ENCODE results near the gene NRIP1.

NRIP1 gene

DNA sequence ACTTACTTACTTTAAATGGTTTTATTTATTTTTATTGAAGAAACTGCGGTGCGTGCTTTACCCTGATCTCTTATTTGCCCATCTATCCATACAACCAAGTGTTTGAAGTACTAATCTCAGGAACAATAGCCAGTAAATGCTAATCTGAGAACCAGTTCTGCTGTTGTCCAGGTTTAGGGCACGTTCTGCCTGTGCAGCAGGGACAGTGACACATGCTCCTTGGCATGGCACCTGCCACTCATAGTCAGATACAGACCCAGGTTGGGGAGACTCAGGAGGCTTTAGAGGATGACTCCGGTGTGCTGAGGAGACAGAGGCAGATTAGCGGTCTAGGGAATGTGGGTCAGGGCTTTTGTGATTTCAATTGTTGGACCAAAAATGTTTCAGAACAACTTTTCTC is 83.6 kb downstream of the NRIP1 start:
- Histone ChIP-seq H3K4me1 (no peaks in the 10 kb centered on the region), H3K9me3 (no peaks in the 10 kb centered on the region), H3K36me3 (replicated peaks) (no peaks in the 10 kb centered on the region), H3K4me3 (no peak overlapping the region), H3K27me3 (ENCODE audit: low read depth) (no peaks in the 10 kb centered on the region)
- no peak for DNase-seq (ENCODE audit: low spot score in 2 of 2)
- in situ Hi-C loops (cut with MboI; ENCODE audit: low sequenced_read_pairs) = no loop called here

DNA sequence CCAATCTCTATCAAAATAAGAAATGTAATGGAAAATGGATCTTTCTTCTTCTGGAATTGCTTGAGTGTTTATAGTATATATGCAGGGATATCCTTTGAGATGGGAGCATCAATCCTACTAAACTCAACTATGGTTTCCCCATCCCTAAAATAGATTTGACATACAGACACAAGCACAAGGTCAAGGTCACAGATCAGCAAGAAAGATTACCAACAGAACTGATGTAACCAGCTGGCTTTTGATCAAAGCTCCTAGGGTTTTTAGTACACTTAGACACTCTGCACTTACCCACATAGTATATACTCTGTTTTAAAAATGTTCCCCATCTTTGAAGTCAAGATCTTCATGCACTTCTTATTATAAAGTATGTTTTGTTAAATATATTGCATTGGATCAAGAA is 85.5 kb downstream of the NRIP1 start:
- Histone ChIP-seq H3K36me3 (replicated peaks) (no peaks in the 10 kb centered on the region), H3K4me3 (no peak overlapping the region), H3K4me1 (no peaks in the 10 kb centered on the region), H3K27me3 (ENCODE audit: low read depth) (no peaks in the 10 kb centered on the region), H3K9me3 (no peaks in the 10 kb centered on the region)
- no peak for DNase-seq (ENCODE audit: low spot score in 2 of 2)
- in situ Hi-C loops (cut with MboI; ENCODE audit: low sequenced_read_pairs) = no loop called here

DNA sequence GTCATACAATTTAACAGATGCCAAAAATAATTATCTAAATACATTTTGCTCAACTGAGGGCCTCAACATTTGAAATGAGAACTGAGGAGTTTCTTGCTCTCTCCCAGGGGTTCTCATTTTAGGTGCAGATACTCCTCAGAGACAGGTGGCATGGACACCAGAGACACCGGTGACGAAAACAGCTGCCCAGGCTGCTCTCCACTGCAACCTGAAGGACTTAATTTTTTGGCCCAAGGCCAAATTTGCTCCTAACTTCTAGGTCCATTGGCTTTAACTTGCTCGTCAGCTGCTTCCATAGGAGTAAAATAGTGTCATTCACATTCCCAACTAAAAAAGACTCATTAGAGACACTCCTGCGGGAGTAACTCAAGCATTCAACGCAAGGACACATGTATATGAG is 87.0 kb downstream of the NRIP1 start:
- DNase-seq (ENCODE audit: low spot score in 2 of 2) = no peak
- no peaks in the 10 kb centered on the region for H3K9me3 ChIP-seq
- H3K36me3 ChIP-seq (replicated peaks) = no peaks in the 10 kb centered on the region
- no peak overlapping the region for H3K4me3 ChIP-seq
- in situ Hi-C loops (cut with MboI; ENCODE audit: low sequenced_read_pairs) = no loop called here
- H3K4me1 ChIP-seq = no peaks in the 10 kb centered on the region
- no peaks in the 10 kb centered on the region for H3K27me3 ChIP-seq (ENCODE audit: low read depth)

DNA sequence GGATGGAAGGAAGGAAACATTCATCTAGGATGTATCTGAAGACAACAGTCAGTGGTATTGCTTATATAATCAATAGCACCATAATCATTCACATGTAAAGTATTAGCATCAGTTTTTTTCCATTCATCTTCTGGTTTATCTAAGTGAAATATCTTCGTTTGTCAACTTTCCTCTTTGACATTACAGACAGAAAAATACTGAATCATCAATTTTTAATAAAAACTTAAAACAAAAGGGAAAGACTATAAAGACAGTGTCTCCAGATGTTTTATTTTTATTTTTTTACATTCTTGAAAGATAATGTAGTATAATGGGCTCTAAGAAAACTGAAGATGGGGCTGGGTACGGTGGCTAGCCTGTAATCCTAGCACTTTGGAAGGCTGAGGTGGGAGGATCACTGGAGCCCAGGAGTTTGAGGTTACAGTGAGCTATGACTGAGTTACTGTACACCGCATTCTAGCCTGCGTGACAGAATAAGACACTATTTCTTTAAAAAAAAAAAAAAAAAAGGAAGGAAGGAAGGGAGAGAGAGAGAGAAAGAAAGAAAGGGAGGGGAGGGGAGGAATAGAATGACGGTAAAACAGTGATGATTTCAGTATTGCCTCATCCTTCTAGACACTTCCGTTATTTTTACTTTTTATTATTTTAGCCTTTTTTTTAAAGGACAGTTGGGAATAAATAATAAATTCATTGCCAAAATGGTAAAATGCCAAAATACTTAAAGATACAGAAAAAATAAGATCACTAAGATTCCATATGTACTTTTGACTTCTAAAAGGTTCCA is 89.5 kb downstream of the NRIP1 start:
- Histone ChIP-seq H3K27me3 (ENCODE audit: low read depth) (no peaks in the 10 kb centered on the region), H3K4me1 (no peaks in the 10 kb centered on the region), H3K9me3 (no peaks in the 10 kb centered on the region), H3K4me3 (no peak overlapping the region), H3K36me3 (replicated peaks) (no peaks in the 10 kb centered on the region)
- in situ Hi-C loops (cut with MboI; ENCODE audit: low sequenced_read_pairs) = no loop called here
- DNase-seq (ENCODE audit: low spot score in 2 of 2) = no peak

DNA sequence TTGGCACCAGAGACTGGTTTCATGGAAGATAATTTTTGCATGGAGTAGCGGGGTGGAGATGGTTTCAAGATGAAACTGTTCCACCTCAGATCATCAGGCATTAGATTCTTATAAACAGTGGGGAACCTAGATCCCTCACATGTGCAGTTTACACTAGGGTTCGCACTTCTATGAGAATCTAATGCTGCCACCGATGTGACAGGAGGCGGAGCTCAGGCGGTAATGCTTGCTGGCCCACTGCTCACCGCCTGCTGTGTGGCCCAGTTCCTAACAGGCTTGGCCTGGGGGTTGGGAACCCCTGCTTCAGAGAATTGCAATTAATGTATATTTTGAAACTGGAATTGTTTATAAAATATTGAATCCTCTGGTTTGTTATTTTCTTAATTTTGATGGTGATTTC is 92.1 kb downstream of the NRIP1 start:
- in situ Hi-C loops (cut with MboI; ENCODE audit: low sequenced_read_pairs) = no loop called here
- no peaks in the 10 kb centered on the region for H3K9me3 ChIP-seq
- no peak for DNase-seq (ENCODE audit: low spot score in 2 of 2)
- H3K27me3 ChIP-seq (ENCODE audit: low read depth) = no peaks in the 10 kb centered on the region
- H3K36me3 ChIP-seq (replicated peaks) = no peaks in the 10 kb centered on the region
- H3K4me3 ChIP-seq = no peak overlapping the region
- no peaks in the 10 kb centered on the region for H3K4me1 ChIP-seq

DNA sequence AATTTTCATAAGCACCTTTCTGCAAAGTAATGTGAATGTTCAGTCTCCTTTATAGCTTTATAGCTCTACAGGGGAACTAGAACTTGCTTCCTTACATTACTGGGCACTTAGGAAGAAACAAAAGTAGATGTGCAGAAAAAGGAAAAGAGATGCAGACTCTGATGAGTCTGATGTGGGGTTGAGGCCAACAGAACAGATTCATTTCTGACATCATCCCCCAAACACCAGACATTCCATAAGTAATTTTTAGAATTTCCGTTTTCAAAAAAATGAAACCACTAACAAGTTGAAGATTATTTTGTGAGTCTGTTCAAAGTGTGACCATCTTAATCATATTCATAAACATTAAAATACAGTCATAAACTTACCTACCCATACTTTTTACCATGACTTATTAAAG is 96.0 kb downstream of the NRIP1 start:
- Histone ChIP-seq H3K4me1 (no peaks in the 10 kb centered on the region), H3K36me3 (replicated peaks) (no peaks in the 10 kb centered on the region), H3K4me3 (no peak overlapping the region), H3K27me3 (ENCODE audit: low read depth) (no peaks in the 10 kb centered on the region), H3K9me3 (no peaks in the 10 kb centered on the region)
- DNase-seq (ENCODE audit: low spot score in 2 of 2) = no peak
- in situ Hi-C loops (cut with MboI; ENCODE audit: low sequenced_read_pairs) = no loop called here

DNA sequence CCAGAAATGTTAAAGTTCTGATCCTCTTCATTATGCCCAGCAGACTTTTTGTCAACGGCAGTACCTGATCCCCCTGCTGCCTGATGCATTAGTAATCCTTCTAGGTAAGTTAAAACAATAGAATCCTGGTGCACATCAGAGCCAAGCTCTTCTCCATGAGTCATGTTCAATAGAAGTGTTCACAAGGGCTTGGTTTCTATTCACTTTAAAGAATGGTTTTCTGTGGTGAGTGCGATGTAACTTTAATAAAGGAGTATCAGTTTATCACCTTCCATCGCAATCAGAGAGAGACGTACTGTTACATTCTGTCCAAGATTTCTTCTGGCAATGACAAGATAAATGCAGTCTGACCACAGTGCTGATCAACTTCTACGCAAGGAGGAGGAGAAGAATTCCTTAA is 96.8 kb downstream of the NRIP1 start:
- no peaks in the 10 kb centered on the region for H3K9me3 ChIP-seq
- no peak overlapping the region for H3K4me3 ChIP-seq
- in situ Hi-C loops (cut with MboI; ENCODE audit: low sequenced_read_pairs) = no loop called here
- H3K36me3 ChIP-seq (replicated peaks) = no peaks in the 10 kb centered on the region
- DNase-seq (ENCODE audit: low spot score in 2 of 2) = no peak
- H3K27me3 ChIP-seq (ENCODE audit: low read depth) = no peaks in the 10 kb centered on the region
- no peaks in the 10 kb centered on the region for H3K4me1 ChIP-seq

DNA sequence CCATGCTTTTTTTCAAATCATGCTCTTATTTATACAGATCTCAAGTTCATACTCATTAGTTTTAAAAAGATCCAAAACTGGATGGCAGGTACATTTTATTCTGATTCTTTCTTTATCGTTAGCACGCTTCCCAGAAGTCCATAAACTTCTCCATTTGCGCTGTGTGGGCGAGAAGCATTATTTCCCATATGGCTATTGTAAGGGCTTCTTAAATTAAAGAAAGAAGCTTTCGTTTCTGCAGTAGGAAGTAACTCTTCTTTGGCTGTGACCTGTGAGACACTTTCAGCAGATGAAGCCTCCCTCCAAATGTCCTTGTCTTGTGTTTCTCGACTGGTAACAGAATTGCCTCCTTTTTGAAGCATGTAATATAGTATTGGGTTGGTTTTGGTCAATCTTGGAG is 100.2 kb downstream of the NRIP1 start:
- H3K36me3 ChIP-seq (replicated peaks) = no peaks in the 10 kb centered on the region
- no peaks in the 10 kb centered on the region for H3K4me1 ChIP-seq
- in situ Hi-C loops (cut with MboI; ENCODE audit: low sequenced_read_pairs) = no loop called here
- H3K9me3 ChIP-seq = no peaks in the 10 kb centered on the region
- no peak overlapping the region for H3K4me3 ChIP-seq
- no peaks in the 10 kb centered on the region for H3K27me3 ChIP-seq (ENCODE audit: low read depth)
- no peak for DNase-seq (ENCODE audit: low spot score in 2 of 2)

DNA sequence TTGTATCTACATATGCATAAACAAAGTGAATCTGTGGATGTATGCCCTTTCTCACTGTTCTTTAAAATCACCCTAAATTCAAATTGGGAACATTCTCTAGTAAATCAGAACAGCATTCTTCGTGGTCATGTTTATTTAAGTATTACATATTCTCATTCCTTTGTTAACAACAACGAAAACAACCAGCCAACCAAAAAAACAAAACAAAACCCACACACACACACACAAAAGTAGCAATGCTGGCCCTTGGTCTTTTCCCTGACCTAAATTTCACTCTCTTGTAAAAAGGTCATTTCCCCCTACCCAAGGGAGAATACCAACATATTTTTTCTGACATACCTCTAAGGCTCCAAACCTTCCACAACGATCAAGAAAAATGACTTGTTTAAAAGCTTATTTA is 102.6 kb downstream of the NRIP1 start:
- in situ Hi-C loops (cut with MboI; ENCODE audit: low sequenced_read_pairs) = no loop called here
- DNase-seq (ENCODE audit: low spot score in 2 of 2) = no peak

DNA sequence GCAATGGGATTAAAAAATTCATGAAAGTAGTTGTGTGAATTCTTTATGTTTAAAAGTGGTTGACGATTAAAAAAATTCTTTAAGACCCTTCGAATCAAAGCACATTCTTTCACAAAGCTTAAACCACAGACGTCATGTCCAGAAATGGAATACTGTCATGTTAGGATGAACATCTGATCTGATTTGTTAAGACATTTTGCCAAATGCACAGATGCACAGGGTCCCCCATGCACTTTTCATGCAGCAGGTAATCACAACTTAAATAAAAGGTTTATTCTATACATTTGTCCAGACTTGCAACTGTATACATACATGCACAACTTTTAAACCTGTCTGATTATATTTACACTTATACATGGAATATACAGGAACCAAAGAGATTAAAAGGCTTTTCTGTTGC is 103.3 kb downstream of the NRIP1 start:
- DNase-seq (ENCODE audit: low spot score in 2 of 2) = no peak
- in situ Hi-C loops (cut with MboI; ENCODE audit: low sequenced_read_pairs) = no loop called here
- no peaks in the 10 kb centered on the region for H3K9me3 ChIP-seq
- no peaks in the 10 kb centered on the region for H3K27me3 ChIP-seq (ENCODE audit: low read depth)
- H3K36me3 ChIP-seq (replicated peaks) = no peaks in the 10 kb centered on the region
- no peak overlapping the region for H3K4me3 ChIP-seq
- no peaks in the 10 kb centered on the region for H3K4me1 ChIP-seq

More for the DNA sequence above, 102.6 kb downstream of the NRIP1 start:
- no peaks in the 10 kb centered on the region for H3K4me1 ChIP-seq
- no peaks in the 10 kb centered on the region for H3K27me3 ChIP-seq (ENCODE audit: low read depth)
- H3K36me3 ChIP-seq (replicated peaks) = no peaks in the 10 kb centered on the region
- H3K4me3 ChIP-seq = no peak overlapping the region
- H3K9me3 ChIP-seq = no peaks in the 10 kb centered on the region

DNA sequence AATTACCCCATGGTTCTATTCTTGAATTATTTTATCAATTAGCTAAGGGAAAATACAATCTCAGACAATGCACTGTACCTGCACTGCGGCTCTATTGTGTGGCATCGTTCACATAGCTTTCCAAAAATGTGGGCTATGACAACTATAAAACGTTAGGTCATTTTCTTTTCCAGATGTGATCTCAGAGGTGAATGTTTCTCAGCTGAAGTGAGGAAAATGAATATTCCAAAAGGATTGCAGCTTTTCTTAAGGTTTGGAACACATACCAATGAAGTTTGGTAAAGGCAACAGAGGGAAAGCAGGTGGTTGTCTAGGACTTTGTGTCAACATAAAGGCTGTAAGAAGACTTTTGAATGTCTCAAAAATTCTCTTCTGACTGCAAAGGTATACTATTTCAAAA is 105.5 kb downstream of the NRIP1 start:
- Histone ChIP-seq H3K36me3 (replicated peaks) (no peaks in the 10 kb centered on the region), H3K4me1 (no peaks in the 10 kb centered on the region), H3K27me3 (ENCODE audit: low read depth) (no peaks in the 10 kb centered on the region), H3K4me3 (no peak overlapping the region), H3K9me3 (no peaks in the 10 kb centered on the region)
- no peak for DNase-seq (ENCODE audit: low spot score in 2 of 2)
- in situ Hi-C loops (cut with MboI; ENCODE audit: low sequenced_read_pairs) = no loop called here

DNA sequence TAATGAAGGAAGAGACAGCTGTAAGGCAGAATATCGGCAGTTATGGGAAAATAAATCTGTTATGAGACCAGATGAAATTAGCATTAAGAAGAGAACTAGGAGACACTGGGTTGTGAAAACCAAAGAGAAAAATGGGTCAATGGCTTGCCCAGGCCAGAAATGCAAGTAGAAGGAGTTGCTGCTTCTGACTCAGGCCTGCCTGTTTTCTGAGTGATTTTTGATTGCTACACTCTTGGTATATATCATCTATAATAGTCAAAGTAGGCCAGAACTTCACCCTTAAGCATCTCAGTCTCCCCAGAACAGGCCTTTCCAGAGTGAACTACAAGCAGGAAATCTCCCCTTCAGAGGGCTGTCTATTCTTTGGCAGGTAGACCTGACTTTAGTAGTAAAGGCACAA is 107.0 kb downstream of the NRIP1 start:
- no peaks in the 10 kb centered on the region for H3K27me3 ChIP-seq (ENCODE audit: low read depth)
- no peaks in the 10 kb centered on the region for H3K36me3 ChIP-seq (replicated peaks)
- no peaks in the 10 kb centered on the region for H3K9me3 ChIP-seq
- H3K4me3 ChIP-seq = no peak overlapping the region
- no peak for DNase-seq (ENCODE audit: low spot score in 2 of 2)
- in situ Hi-C loops (cut with MboI; ENCODE audit: low sequenced_read_pairs) = no loop called here
- H3K4me1 ChIP-seq = no peaks in the 10 kb centered on the region

DNA sequence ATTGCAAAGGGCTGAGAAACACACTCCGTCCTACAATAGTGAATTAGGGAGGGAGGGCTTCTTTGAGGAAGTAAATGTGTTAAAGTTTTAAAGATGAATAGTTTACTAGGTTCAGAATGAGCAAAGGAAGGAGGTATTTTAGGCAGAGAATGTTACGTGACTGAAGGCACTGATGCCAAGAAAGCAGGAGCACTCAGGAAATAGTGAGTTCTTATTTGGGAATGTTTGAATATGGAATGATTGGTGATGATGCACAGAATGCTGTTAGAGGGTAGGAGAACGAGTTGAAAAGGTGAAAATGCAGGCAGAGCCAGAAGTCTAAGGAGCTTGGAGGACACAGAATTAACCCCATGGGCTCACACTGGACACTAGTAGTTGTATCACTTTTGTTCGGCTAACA is 108.0 kb downstream of the NRIP1 start:
- Histone ChIP-seq H3K36me3 (replicated peaks) (no peaks in the 10 kb centered on the region), H3K4me1 (no peaks in the 10 kb centered on the region), H3K4me3 (no peak overlapping the region), H3K9me3 (no peaks in the 10 kb centered on the region), H3K27me3 (ENCODE audit: low read depth) (no peaks in the 10 kb centered on the region)
- no peak for DNase-seq (ENCODE audit: low spot score in 2 of 2)
- in situ Hi-C loops (cut with MboI; ENCODE audit: low sequenced_read_pairs) = no loop called here

DNA sequence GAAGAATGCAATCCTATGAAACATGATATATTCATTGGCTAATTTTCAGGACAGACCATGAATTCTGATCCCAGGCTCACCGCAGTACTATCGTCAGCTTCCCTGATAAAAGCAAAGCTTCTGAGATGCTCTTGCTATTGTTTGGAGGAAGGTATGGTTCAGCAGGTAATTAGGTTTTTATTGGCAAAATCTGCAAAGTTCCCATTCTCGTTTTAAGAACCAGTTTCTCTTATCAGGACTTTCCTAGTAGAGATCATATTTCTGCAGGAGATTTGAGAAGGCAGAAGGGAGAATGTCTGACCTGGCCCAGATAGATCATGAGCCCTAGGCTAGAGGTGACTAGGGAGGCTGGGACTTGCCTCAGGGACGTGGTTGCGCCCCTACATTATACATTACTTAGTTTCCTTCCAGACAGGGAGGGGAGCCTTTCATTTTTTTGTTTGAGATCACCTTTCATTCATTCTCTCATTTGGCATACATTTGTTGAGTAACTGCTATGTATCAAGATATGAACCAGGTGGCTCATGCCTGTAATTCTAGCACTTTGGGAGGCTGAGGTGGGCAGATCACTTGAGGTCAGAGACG is 108.8 kb downstream of the NRIP1 start:
- no peak for DNase-seq (ENCODE audit: low spot score in 2 of 2)
- H3K4me1 ChIP-seq = no peaks in the 10 kb centered on the region
- in situ Hi-C loops (cut with MboI; ENCODE audit: low sequenced_read_pairs) = no loop called here
- no peak overlapping the region for H3K4me3 ChIP-seq
- no peaks in the 10 kb centered on the region for H3K36me3 ChIP-seq (replicated peaks)
- H3K27me3 ChIP-seq (ENCODE audit: low read depth) = no peaks in the 10 kb centered on the region
- no peaks in the 10 kb centered on the region for H3K9me3 ChIP-seq

DNA sequence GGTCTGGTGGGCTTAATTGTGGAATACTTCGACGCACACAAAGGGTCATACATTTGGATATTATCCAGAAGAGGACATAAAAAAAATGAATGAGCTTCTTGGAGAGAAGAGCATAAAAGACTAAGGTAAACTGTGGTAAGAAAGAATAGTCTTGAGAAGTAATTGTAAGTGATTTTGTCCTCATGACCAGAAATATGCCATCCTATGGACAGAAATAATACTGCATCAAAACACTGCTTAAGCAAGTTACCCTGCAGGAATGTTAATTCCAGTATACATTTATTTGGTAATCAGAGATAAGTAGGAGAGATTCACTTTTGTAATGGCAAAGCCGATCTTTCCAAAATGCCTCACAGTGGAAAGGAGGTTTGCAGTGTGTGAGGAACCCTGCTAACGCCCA is 111.9 kb downstream of the NRIP1 start:
- Histone ChIP-seq H3K4me3 (no peak overlapping the region), H3K36me3 (replicated peaks) (no peaks in the 10 kb centered on the region), H3K4me1 (no peaks in the 10 kb centered on the region), H3K27me3 (ENCODE audit: low read depth) (no peaks in the 10 kb centered on the region), H3K9me3 (no peaks in the 10 kb centered on the region)
- in situ Hi-C loops (cut with MboI; ENCODE audit: low sequenced_read_pairs) = no loop called here
- DNase-seq (ENCODE audit: low spot score in 2 of 2) = no peak

All from HAP-1 (cell line).